GM19397 (cell line): ENCODE results near the gene WWOX.

Source experiments
- ATAC-seq: cut with Tn5 transposase; IDR thresholded peaks from one replicate; pipeline ENCODE4 v1.9.1; 2021; ENCODE audit warnings: mild to moderate bottlenecking, moderate library complexity; ENCODE audit not compliant: unreplicated experiment

The WWOX gene

GRCh38 chr16:78485917-78486257 is 386.4 kb downstream of the WWOX start:
- no peak for ATAC-seq

- no peak for ATAC-seq
These were observed 388.0 kb downstream of the WWOX start for GRCh38 chr16:78487471-78487870.

- ATAC-seq, result no peak
These were observed 389.6 kb downstream of the WWOX start for GRCh38 chr16:78489072-78489471.

GRCh38 chr16:78489631-78490030 is 390.2 kb downstream of the WWOX start:
- ATAC-seq, result no peak

GRCh38 chr16:78490431-78490830 is 391.0 kb downstream of the WWOX start:
- ATAC-seq, result no peak

- no peak for ATAC-seq
These were observed 391.4 kb downstream of the WWOX start for GRCh38 chr16:78490847-78491246.

GRCh38 chr16:78493573-78493972 is 394.1 kb downstream of the WWOX start:
- no peak for ATAC-seq

- no peak for ATAC-seq
These were observed 394.7 kb downstream of the WWOX start for GRCh38 chr16:78494105-78494504.

GRCh38 chr16:78494674-78495073 is 395.2 kb downstream of the WWOX start:
- no peak for ATAC-seq

- ATAC-seq, result no peak
These were observed 396.7 kb downstream of the WWOX start for GRCh38 chr16:78496189-78496588.

- no peak for ATAC-seq
These were observed 399.9 kb downstream of the WWOX start for GRCh38 chr16:78499399-78499798.

- no peak for ATAC-seq
These were observed 401.3 kb downstream of the WWOX start for GRCh38 chr16:78500659-78501270.

GRCh38 chr16:78501744-78502143 is 402.3 kb downstream of the WWOX start:
- ATAC-seq, result no peak

- ATAC-seq, result no peak
These were observed 403.4 kb downstream of the WWOX start for GRCh38 chr16:78502812-78503350.

GRCh38 chr16:78503602-78504001 is 404.1 kb downstream of the WWOX start:
- no peak for ATAC-seq

- no peak for ATAC-seq
These were observed 405.0 kb downstream of the WWOX start for GRCh38 chr16:78504401-78504851.

GRCh38 chr16:78505036-78505435 is 405.6 kb downstream of the WWOX start:
- no peak for ATAC-seq

GRCh38 chr16:78505544-78506366 is 406.3 kb downstream of the WWOX start:
- no peak for ATAC-seq

GRCh38 chr16:78506367-78507193 is 407.1 kb downstream of the WWOX start:
- ATAC-seq, result no peak

GRCh38 chr16:78507576-78507975 is 408.1 kb downstream of the WWOX start:
- no peak for ATAC-seq

GRCh38 chr16:78509965-78510364 is 410.5 kb downstream of the WWOX start:
- ATAC-seq, result no peak
